GM23338 (cell line): ENCODE results near the gene IMP3. TPM values are rescaled to one million over a fixed set of nuclear protein-coding genes. Genes with fewer than 3 reads are reported as not detected.

ENCODE experiments used
- ATAC-seq: fragments of 200-7000 bp; cut with Tn5 transposase; 3 replicates; pipeline ENCODE4 v1.9.1; 2020
- DNase-seq: peaks from one replicate; pipeline ENCODE4 v3.0.0-alpha.2; 2015; ENCODE audit warnings: low spot score
- H2AFZ ChIP-seq: fragments of 200-600 bp; sonication (generic); 2 replicates; pipeline ENCODE4 v1.8.0; 2016; ENCODE audit warnings: antibody characterized with exemption, mild to moderate bottlenecking, moderate library complexity
- H3F3A ChIP-seq: fragments of 200-600 bp; sonication (generic); replicated peaks from 2 replicates; pipeline ENCODE4 v1.8.0; 2017; ENCODE audit warnings: antibody characterized with exemption, mixed run types, low read depth
- H3K27ac ChIP-seq: fragments of 200-600 bp; sonication (generic); 2 replicates; pipeline ENCODE4 v1.6.1; 2016; ENCODE audit warnings: low read depth
- H3K27me3 ChIP-seq: fragments of 200-600 bp; sonication (generic); 2 replicates; pipeline ENCODE4 v1.8.0; 2016; ENCODE audit warnings: mild to moderate bottlenecking, mixed run types, moderate library complexity; ENCODE audit not compliant: insufficient read depth
- H3K36me3 ChIP-seq: fragments of 200-600 bp; sonication (generic); 2 replicates; pipeline ENCODE4 v1.8.0; 2016; ENCODE audit warnings: mild to moderate bottlenecking; ENCODE audit not compliant: insufficient read depth
- H3K4me1 ChIP-seq: fragments of 200-600 bp; sonication (generic); 2 replicates; pipeline ENCODE4 v1.8.0; 2016; ENCODE audit warnings: mild to moderate bottlenecking, moderate library complexity; ENCODE audit not compliant: insufficient read depth
- H3K4me2 ChIP-seq: fragments of 200-600 bp; sonication (generic); 2 replicates; pipeline ENCODE4 v1.7.1; 2017; ENCODE audit warnings: mixed run types
- H3K4me3 ChIP-seq: fragments of 200-600 bp; sonication (generic); 2 replicates; pipeline ENCODE4 v1.6.1; 2016; ENCODE audit warnings: mixed run types
- H3K79me2 ChIP-seq: fragments of 200-600 bp; sonication (generic); replicated peaks from 2 replicates; pipeline ENCODE4 v1.8.0; 2017; ENCODE audit warnings: mild to moderate bottlenecking; ENCODE audit not compliant: insufficient read depth
- H3K9me2 ChIP-seq: fragments of 200-600 bp; sonication (generic); 2 replicates; pipeline ENCODE4 v1.8.0; 2017; ENCODE audit not compliant: insufficient read depth
- H4K20me1 ChIP-seq: fragments of 200-600 bp; sonication (generic); replicated peaks from 2 replicates; pipeline ENCODE4 v1.8.0; 2017; ENCODE audit warnings: mild to moderate bottlenecking; ENCODE audit not compliant: insufficient read depth
- H3K27ac Mint-ChIP-seq: 2 replicates; pipeline ENCODE4 v1.8.0; 2020; ENCODE audit warnings: inconsistent platforms, mild to moderate bottlenecking, moderate library complexity, mixed read lengths
- H3K27me3 Mint-ChIP-seq: 3 replicates; pipeline ENCODE4 v1.8.0; 2022; ENCODE audit warnings: low read depth, mild to moderate bottlenecking, moderate library complexity, mixed read lengths, inconsistent platforms; ENCODE audit not compliant: insufficient read depth, poor library complexity
- H3K36me3 Mint-ChIP-seq: 3 replicates; pipeline ENCODE4 v1.8.0; 2021; ENCODE audit warnings: low read depth, mild to moderate bottlenecking, inconsistent platforms, moderate library complexity, mixed read lengths
- H3K4me1 Mint-ChIP-seq: 3 replicates; pipeline ENCODE4 v1.8.0; 2020; ENCODE audit warnings: mild to moderate bottlenecking, inconsistent platforms, mixed read lengths
- H3K4me3 Mint-ChIP-seq: 3 replicates; pipeline ENCODE4 v1.8.0; 2021; ENCODE audit warnings: moderate library complexity, mild to moderate bottlenecking, inconsistent platforms, mixed read lengths
- H3K9me3 Mint-ChIP-seq: 3 replicates; pipeline ENCODE4 v1.8.0; 2020; ENCODE audit warnings: moderate library complexity, mild to moderate bottlenecking, inconsistent platforms, mixed read lengths
- CREB1 ChIP-seq: fragments of 250-450 bp; sonication (Bioruptor Pico); IDR thresholded peaks from 2 replicates; pipeline ENCODE4 v1.5.0; 2020; ENCODE audit warnings: low read depth, mild to moderate bottlenecking, moderate library complexity
- EZH2phosphoT487 ChIP-seq: fragments of 200-600 bp; sonication (generic); IDR thresholded peaks from one replicate; pipeline ENCODE4 v1.8.1; 2018; ENCODE audit warnings: antibody characterized with exemption; ENCODE audit not compliant: unreplicated experiment
- JUNB ChIP-seq: IDR thresholded peaks from one replicate; pipeline ENCODE4 v1.6.1; 2016; ENCODE audit warnings: antibody characterized with exemption; ENCODE audit not compliant: unreplicated experiment
- NANOG ChIP-seq: IDR thresholded peaks from 2 replicates; pipeline ENCODE4 v1.6.1; 2016; ENCODE audit warnings: antibody characterized with exemption, borderline replicate concordance
- POLR2AphosphoS5 ChIP-seq: IDR thresholded peaks from 2 replicates; pipeline ENCODE4 v1.6.1; 2016; ENCODE audit warnings: antibody characterized with exemption, low read depth
- STAT1 ChIP-seq: IDR thresholded peaks from one replicate; pipeline ENCODE4 v1.6.1; 2016; ENCODE audit warnings: antibody characterized with exemption; ENCODE audit not compliant: unreplicated experiment
- polyA plus RNA-seq: library from polyadenylated mRNA; unstranded; fragments of >200 nt; fragmentation: Nextera tagmentation; extraction: Ambion mirVana; gene quantifications from 2 replicates; pipeline ENCODE4 v1.2.1, GENCODE V29; 2016
- total RNA-seq: library from RNA; depleted of rRNA; stranded (reverse); fragments of >200 nt; shearing (Covaris generic); gene quantifications from 2 replicates; pipeline ENCODE4 v1.2.3, GENCODE V29; 2014
- TF ChIP-seq, protein P1 (sequence below), 2 experiments: fragments of 200-600 bp in 1 of 2; sonication (generic) in 1 of 2; conservative IDR thresholded peaks; 2 replicates each; pipeline versions ENCODE4 v1.5.1 to v1.6.1; 2016 to 2017; ENCODE audit warnings: antibody characterized with exemption in 2 of 2, low read depth in 2 of 2, mild to moderate bottlenecking in 2 of 2, moderate library complexity in 1 of 2
- TF ChIP-seq, protein P2 (sequence below): fragments of 250-450 bp; sonication (Bioruptor Pico); IDR thresholded peaks from 2 replicates; pipeline ENCODE4 v1.5.0; 2020; ENCODE audit warnings: mild to moderate bottlenecking, moderate library complexity
- TF ChIP-seq, protein P3 (sequence below): IDR thresholded peaks from 2 replicates; pipeline ENCODE4 v1.6.1; 2016; ENCODE audit warnings: antibody characterized with exemption

Gene IMP3
- total and polyA plus RNA-seq, 2 experiments from 2014 or later = 210 to 319 TPM

DNA sequence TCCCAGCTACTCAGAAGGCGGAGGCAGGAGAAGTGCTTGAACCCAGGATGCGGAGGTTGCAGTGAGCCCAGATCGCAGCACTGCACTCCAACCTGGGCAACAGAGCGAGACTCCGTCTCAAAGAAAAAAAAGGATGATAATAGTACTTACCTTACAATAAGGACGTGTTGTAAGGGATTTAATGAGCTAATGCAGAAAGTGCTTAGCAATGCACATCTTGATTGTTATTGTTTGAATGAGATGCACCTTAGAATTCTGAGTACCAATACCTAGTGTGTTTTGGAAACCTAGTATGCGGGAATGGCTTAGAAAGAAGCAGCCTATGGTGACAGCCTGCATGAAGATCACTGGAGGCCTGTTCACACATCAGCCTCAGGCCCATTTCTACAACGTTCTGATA is 34.0 kb downstream of the IMP3 start (continued):
- TF ChIP-seq, protein P1, sequence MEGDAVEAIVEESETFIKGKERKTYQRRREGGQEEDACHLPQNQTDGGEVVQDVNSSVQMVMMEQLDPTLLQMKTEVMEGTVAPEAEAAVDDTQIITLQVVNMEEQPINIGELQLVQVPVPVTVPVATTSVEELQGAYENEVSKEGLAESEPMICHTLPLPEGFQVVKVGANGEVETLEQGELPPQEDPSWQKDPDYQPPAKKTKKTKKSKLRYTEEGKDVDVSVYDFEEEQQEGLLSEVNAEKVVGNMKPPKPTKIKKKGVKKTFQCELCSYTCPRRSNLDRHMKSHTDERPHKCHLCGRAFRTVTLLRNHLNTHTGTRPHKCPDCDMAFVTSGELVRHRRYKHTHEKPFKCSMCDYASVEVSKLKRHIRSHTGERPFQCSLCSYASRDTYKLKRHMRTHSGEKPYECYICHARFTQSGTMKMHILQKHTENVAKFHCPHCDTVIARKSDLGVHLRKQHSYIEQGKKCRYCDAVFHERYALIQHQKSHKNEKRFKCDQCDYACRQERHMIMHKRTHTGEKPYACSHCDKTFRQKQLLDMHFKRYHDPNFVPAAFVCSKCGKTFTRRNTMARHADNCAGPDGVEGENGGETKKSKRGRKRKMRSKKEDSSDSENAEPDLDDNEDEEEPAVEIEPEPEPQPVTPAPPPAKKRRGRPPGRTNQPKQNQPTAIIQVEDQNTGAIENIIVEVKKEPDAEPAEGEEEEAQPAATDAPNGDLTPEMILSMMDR (conservative IDR thresholded peaks at IDR 0.05; ENCODE audit: low read depth in 2 of 2) = no peak
- TF ChIP-seq CREB1 = no peak

DNA sequence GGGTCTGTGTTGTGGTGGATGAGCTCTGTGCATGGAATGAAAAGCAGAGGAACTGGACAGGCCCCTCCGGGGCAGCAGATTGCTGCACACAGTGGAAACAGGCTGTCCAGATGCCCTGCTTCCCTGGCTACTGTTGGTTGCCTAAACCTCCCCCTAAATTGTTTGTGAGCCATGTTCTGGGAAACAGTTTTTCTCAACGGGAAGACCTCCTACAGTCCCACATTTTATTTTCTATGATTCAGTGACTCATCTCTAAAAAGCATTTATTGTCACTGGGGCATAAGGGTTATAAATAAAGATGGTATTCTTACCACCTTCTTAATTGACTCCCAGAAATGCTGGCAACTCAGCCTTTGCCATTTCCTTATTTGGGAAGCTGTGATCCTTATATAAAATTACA is 40.6 kb downstream of the IMP3 start:
- Mint-ChIP-seq H3K27me3 (no peaks in the 10 kb centered on the region), H3K36me3 (peaks cover 42% of the 10 kb centered on the region), H3K4me3 (no peak overlapping the region), H3K4me1 (no peaks in the 10 kb centered on the region), H3K9me3 (no peaks in the 10 kb centered on the region), H3K27ac (no peak overlapping the region)
- no peaks in the 10 kb centered on the region for H4K20me1 ChIP-seq
- DNase-seq = no peak
- H3K36me3 ChIP-seq = peaks cover 8% of the 10 kb centered on the region
- H3K4me3 ChIP-seq = no peak overlapping the region
- H3K27me3 ChIP-seq = no peaks in the 10 kb centered on the region
- ATAC-seq = no peak
- H3K79me2 ChIP-seq = no peaks in the 10 kb centered on the region
- H3F3A ChIP-seq = 0 out of 2 replicates have a peak, but pooled peaks cover 3% of the 10 kb centered on the region
- H3K4me2 ChIP-seq = no peak overlapping the region
- no peaks in the 10 kb centered on the region for H3K9me2 ChIP-seq
- no peaks in the 10 kb centered on the region for H3K4me1 ChIP-seq
- TF ChIP-seq POLR2AphosphoS5 = no peak
- TF ChIP-seq EZH2phosphoT487 = no peak
- TF ChIP-seq, protein P2, sequence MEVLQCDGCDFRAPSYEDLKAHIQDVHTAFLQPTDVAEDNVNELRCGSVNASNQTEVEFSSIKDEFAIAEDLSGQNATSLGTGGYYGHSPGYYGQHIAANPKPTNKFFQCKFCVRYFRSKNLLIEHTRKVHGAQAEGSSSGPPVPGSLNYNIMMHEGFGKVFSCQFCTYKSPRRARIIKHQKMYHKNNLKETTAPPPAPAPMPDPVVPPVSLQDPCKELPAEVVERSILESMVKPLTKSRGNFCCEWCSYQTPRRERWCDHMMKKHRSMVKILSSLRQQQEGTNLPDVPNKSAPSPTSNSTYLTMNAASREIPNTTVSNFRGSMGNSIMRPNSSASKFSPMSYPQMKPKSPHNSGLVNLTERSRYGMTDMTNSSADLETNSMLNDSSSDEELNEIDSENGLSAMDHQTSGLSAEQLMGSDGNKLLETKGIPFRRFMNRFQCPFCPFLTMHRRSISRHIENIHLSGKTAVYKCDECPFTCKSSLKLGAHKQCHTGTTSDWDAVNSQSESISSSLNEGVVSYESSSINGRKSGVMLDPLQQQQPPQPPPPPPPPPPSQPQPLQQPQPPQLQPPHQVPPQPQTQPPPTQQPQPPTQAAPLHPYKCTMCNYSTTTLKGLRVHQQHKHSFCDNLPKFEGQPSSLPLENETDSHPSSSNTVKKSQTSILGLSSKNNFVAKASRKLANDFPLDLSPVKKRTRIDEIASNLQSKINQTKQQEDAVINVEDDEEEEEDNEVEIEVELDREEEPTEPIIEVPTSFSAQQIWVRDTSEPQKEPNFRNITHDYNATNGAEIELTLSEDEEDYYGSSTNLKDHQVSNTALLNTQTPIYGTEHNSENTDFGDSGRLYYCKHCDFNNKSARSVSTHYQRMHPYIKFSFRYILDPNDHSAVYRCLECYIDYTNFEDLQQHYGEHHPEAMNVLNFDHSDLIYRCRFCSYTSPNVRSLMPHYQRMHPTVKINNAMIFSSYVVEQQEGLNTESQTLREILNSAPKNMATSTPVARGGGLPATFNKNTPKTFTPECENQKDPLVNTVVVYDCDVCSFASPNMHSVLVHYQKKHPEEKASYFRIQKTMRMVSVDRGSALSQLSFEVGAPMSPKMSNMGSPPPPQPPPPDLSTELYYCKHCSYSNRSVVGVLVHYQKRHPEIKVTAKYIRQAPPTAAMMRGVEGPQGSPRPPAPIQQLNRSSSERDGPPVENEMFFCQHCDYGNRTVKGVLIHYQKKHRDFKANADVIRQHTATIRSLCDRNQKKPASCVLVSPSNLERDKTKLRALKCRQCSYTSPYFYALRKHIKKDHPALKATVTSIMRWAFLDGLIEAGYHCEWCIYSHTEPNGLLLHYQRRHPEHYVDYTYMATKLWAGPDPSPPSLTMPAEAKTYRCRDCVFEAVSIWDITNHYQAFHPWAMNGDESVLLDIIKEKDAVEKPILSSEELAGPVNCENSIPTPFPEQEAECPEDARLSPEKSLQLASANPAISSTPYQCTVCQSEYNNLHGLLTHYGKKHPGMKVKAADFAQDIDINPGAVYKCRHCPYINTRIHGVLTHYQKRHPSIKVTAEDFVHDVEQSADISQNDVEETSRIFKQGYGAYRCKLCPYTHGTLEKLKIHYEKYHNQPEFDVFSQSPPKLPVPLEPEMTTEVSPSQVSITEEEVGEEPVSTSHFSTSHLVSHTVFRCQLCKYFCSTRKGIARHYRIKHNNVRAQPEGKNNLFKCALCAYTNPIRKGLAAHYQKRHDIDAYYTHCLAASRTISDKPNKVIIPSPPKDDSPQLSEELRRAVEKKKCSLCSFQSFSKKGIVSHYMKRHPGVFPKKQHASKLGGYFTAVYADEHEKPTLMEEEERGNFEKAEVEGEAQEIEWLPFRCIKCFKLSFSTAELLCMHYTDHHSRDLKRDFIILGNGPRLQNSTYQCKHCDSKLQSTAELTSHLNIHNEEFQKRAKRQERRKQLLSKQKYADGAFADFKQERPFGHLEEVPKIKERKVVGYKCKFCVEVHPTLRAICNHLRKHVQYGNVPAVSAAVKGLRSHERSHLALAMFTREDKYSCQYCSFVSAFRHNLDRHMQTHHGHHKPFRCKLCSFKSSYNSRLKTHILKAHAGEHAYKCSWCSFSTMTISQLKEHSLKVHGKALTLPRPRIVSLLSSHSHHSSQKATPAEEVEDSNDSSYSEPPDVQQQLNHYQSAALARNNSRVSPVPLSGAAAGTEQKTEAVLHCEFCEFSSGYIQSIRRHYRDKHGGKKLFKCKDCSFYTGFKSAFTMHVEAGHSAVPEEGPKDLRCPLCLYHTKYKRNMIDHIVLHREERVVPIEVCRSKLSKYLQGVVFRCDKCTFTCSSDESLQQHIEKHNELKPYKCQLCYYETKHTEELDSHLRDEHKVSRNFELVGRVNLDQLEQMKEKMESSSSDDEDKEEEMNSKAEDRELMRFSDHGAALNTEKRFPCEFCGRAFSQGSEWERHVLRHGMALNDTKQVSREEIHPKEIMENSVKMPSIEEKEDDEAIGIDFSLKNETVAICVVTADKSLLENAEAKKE (CRISPR knock-in tag) = no peak
- TF ChIP-seq NANOG = no peak
- TF ChIP-seq, protein P3, sequence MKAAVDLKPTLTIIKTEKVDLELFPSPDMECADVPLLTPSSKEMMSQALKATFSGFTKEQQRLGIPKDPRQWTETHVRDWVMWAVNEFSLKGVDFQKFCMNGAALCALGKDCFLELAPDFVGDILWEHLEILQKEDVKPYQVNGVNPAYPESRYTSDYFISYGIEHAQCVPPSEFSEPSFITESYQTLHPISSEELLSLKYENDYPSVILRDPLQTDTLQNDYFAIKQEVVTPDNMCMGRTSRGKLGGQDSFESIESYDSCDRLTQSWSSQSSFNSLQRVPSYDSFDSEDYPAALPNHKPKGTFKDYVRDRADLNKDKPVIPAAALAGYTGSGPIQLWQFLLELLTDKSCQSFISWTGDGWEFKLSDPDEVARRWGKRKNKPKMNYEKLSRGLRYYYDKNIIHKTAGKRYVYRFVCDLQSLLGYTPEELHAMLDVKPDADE = no peak
- no peak for TF ChIP-seq JUNB
- TF ChIP-seq STAT1 = no peak
- no peak overlapping the region for H2AFZ ChIP-seq
- 0 out of 2 replicates have a peak overlapping the region, but pooled peaks have one; percentile 6 for H3K27ac ChIP-seq
